ENCODE data around the gene MED14. TPM values are rescaled to one million over a fixed set of nuclear protein-coding genes. Genes with fewer than 3 reads are reported as not detected.

MED14 gene
- total and polyA plus RNA-seq, 2 of the 13 experiments (the other 11 are each of a cell fraction or from before 2014, with no cell fraction given), result 10.2 to 16.3 TPM

- TF ChIP-seq, protein P1, sequence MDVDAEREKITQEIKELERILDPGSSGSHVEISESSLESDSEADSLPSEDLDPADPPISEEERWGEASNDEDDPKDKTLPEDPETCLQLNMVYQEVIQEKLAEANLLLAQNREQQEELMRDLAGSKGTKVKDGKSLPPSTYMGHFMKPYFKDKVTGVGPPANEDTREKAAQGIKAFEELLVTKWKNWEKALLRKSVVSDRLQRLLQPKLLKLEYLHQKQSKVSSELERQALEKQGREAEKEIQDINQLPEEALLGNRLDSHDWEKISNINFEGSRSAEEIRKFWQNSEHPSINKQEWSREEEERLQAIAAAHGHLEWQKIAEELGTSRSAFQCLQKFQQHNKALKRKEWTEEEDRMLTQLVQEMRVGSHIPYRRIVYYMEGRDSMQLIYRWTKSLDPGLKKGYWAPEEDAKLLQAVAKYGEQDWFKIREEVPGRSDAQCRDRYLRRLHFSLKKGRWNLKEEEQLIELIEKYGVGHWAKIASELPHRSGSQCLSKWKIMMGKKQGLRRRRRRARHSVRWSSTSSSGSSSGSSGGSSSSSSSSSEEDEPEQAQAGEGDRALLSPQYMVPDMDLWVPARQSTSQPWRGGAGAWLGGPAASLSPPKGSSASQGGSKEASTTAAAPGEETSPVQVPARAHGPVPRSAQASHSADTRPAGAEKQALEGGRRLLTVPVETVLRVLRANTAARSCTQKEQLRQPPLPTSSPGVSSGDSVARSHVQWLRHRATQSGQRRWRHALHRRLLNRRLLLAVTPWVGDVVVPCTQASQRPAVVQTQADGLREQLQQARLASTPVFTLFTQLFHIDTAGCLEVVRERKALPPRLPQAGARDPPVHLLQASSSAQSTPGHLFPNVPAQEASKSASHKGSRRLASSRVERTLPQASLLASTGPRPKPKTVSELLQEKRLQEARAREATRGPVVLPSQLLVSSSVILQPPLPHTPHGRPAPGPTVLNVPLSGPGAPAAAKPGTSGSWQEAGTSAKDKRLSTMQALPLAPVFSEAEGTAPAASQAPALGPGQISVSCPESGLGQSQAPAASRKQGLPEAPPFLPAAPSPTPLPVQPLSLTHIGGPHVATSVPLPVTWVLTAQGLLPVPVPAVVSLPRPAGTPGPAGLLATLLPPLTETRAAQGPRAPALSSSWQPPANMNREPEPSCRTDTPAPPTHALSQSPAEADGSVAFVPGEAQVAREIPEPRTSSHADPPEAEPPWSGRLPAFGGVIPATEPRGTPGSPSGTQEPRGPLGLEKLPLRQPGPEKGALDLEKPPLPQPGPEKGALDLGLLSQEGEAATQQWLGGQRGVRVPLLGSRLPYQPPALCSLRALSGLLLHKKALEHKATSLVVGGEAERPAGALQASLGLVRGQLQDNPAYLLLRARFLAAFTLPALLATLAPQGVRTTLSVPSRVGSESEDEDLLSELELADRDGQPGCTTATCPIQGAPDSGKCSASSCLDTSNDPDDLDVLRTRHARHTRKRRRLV (CRISPR knock-in tag; IDR thresholded peaks at IDR 0.05), result no peak
- TF ChIP-seq ZNF274 (CRISPR knock-in tag; IDR thresholded peaks at IDR 0.05), result no peak
- TF ChIP-seq, protein P2, sequence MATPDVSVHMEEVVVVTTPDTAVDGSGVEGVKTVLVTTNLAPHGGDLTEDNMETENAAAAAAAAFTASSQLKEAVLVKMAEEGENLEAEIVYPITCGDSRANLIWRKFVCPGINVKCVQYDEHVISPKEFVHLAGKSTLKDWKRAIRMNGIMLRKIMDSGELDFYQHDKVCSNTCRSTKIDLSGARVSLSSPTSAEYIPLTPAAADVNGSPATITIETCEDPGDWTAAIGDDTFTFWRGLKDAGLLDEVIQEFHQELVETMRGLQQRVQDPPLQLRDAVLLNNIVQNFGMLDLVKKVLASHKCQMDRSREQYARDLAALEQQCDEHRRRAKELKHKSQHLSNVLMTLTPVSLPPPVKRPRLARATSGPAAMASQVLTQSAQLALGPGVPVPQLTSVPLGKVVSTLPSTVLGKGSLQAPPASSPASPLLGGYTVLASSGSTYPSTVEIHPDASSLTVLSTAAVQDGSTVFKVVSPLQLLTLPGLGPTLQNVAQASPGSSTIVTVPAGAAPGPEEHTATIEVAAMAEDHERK (CRISPR knock-in tag; IDR thresholded peaks at IDR 0.05; ENCODE audit: low read depth), result no peak
- TF ChIP-seq SIN3B (IDR thresholded peaks at IDR 0.05; ENCODE audit: low read length), result no peak
- no peak for TF ChIP-seq SALL2 (CRISPR knock-in tag; IDR thresholded peaks at IDR 0.05)
- TF ChIP-seq ZSCAN12 (CRISPR knock-in tag; IDR thresholded peaks at IDR 0.05), result no peak
- no peak for TF ChIP-seq ZNF256 (CRISPR knock-in tag; conservative IDR thresholded peaks at IDR 0.05)
- TF ChIP-seq PRDM15 (CRISPR knock-in tag; IDR thresholded peaks at IDR 0.05), result no peak
- TF ChIP-seq MAZ (IDR thresholded peaks at IDR 0.05; ENCODE audit: borderline replicate concordance, low read depth, low read length), result no peak
- peak; percentile 35; the same call in 1 of the 2 replicates for TF ChIP-seq MAZ (CRISPR knock-in tag; IDR thresholded peaks at IDR 0.05; ENCODE audit: low read depth)
- no peak for TF ChIP-seq KDM3A (CRISPR knock-in tag; IDR thresholded peaks at IDR 0.05; ENCODE audit: low read depth)
- TF ChIP-seq ZNF574 (CRISPR knock-in tag; IDR thresholded peaks at IDR 0.05), result peak; percentile 71
- TF ChIP-seq MTF1 (CRISPR knock-in tag; IDR thresholded peaks at IDR 0.05), result no peak
- no peak for TF ChIP-seq GZF1 (CRISPR knock-in tag; IDR thresholded peaks at IDR 0.05)
- TF ChIP-seq ZFX (CRISPR knock-in tag; IDR thresholded peaks at IDR 0.05; ENCODE audit: low read depth), result peak; percentile 68
- no peak for TF ChIP-seq ZNF7 (CRISPR knock-in tag; IDR thresholded peaks at IDR 0.05)
Measured at GRCh38 chrX:40735325-40736169, at the start of gene MED14 (continued).

All from HepG2 (cell line).